Stomach (tissue), 9 donors: Measurements from ENCODE around the gene AGAP2. TPM values are rescaled to one million over a fixed set of nuclear protein-coding genes. Genes with fewer than 3 reads are reported as not detected.

ENCODE experiments used
- DNase-seq, 2 donors: peaks; one replicate each; pipeline versions ENCODE4 v3.0.0 to v3.0.0-alpha.2; 2013 to 2019
- H3K27ac ChIP-seq, 5 donors: fragments of 200-600 bp in 4 of 5; sonication (generic) in 4 of 5; one replicate each; pipeline ENCODE4 v1.5.1; 2013 to 2019; ENCODE audit warnings: mild to moderate bottlenecking in 1 of 5, moderate library complexity in 1 of 5
- H3K27me3 ChIP-seq, 3 donors: fragments of 200-600 bp; sonication (generic); one replicate each; pipeline ENCODE4 v1.5.1; 2017 to 2019; ENCODE audit warnings: mixed run types in 1 of 3
- H3K36me3 ChIP-seq, 4 donors: fragments of 200-600 bp; sonication (generic); 1 replicate in 3 of 4; 2 replicates in 1 of 4; pipeline ENCODE4 v1.5.1; 2016 to 2019
- H3K4me1 ChIP-seq, 4 donors: fragments of 200-600 bp; sonication (generic); one replicate each; pipeline ENCODE4 v1.5.1; 2016 to 2019
- H3K4me3 ChIP-seq, 4 donors: fragments of 200-600 bp; sonication (generic) in 3 of 4; one replicate each; pipeline ENCODE4 v1.5.1; 2016 to 2019; ENCODE audit warnings: mild to moderate bottlenecking in 1 of 4
- H3K9me3 ChIP-seq, 4 donors: fragments of 200-600 bp; sonication (generic); one replicate each; pipeline ENCODE4 v1.5.1; 2016 to 2019
- CTCF ChIP-seq, 7 experiments: fragments of 450-650 bp in 4 of 7; fragments of 200-600 bp in 3 of 7; sonication (generic) in 3 of 7; IDR thresholded peaks; one replicate each; pipeline ENCODE4 v1.5.1; 2016 to 2019; ENCODE audit warnings: antibody characterized with exemption in 7 of 7, control low read depth in 2 of 7, mild to moderate bottlenecking in 1 of 7
- EP300 ChIP-seq: sonication (generic); formaldehyde crosslinking; IDR thresholded peaks from one replicate; pipeline ENCODE4 v1.6.1; 2017; ENCODE audit warnings: antibody characterized with exemption
- POLR2A ChIP-seq, 4 donors: fragments of 450-650 bp; IDR thresholded peaks; one replicate each; pipeline ENCODE4 v1.6.1; 2016; ENCODE audit warnings: antibody characterized with exemption in 4 of 4, control low read depth in 2 of 4, mild to moderate bottlenecking in 1 of 4, moderate library complexity in 1 of 4
- POLR2AphosphoS5 ChIP-seq, 3 donors: sonication (generic); formaldehyde crosslinking; IDR thresholded peaks; one replicate each; pipeline ENCODE4 v1.6.1; 2016; ENCODE audit warnings: antibody characterized with exemption in 3 of 3
- WGBS, 5 donors: extraction: QIAGEN DNeasy Blood & Tissue Kit in 3 of 5; methylation state at CpG; one replicate each; pipeline versions ENCODE4 v1.1.5 to v1.1.7; 2013 to 2018; 5-methylcytosine and 5-hydroxymethylcytosine counted together
- intact Hi-C: fragments of 100-400 bp; cut with DNase I; formaldehyde crosslinking; loops from one replicate; pipeline ENCODE4 v1.15.1; 2023; ENCODE audit warnings: low total_unique reads
- polyA plus RNA-seq, 3 donors: library from polyadenylated mRNA; stranded (reverse); fragments of 200-250 nt; gene quantifications; one replicate each; pipeline ENCODE4 v1.2.3, GENCODE V29; 2013
- total RNA-seq, 5 donors: library from RNA; depleted of rRNA; stranded (reverse); fragments of >200 nt; gene quantifications; one replicate each; pipeline versions ENCODE4 v1.1.0 to v1.2.3, GENCODE V29; 2014 to 2016
- donor health status: healthy with polysubstance abuse.
- donor health status: Bipolar disorder and iron deficiency.
- donor health status: healthy.

AGAP2 gene
- total and polyA plus RNA-seq, 8 donors: under 0.01 to 5.7 (median 0.68) TPM; not detected in 1

GRCh38 chr12:57765003-57765697, 26.6 kb upstream of the AGAP2 start:
- intact Hi-C loops: no loop called here
- WGBS, 5 donors: 0 to 6% (median 1%) methylated on average over 3 to 60 of the region's 60 CpGs
- peak in 2 of 7 experiments; percentile 16 to 19 for TF ChIP-seq CTCF (IDR thresholded peaks at IDR 0.05)
- TF ChIP-seq EP300: no peak

GRCh38 chr12:57764662-57765002, 26.1 kb upstream of the AGAP2 start:
- TF ChIP-seq POLR2AphosphoS5 (IDR thresholded peaks at IDR 0.05) (no peak), CTCF (IDR thresholded peaks at IDR 0.05) (no peak), EP300 (no peak)
- Histone ChIP-seq H3K27me3 (peaks cover 10 to 72% (median 39%) of the 10 kb centered on the region in 3 donors), H3K36me3 (peaks cover 0 to 17% (median 15%) of the 10 kb centered on the region in 4 donors), H3K9me3 (no peaks in the 10 kb centered on the region), H3K4me1 (peaks cover 28 to 35% (median 32%) of the 10 kb centered on the region in 4 donors), H3K27ac (no peak overlapping the region), H3K4me3 (peak overlapping the region; percentile 42 to 65 (median 45))
- DNase-seq: peak in 1 of 2 donors; percentile 55
- 11 to 19% (median 16%) methylated on average over 12 to 17 of the region's 17 CpGs for WGBS, 5 donors
- intact Hi-C loops: no loop called here

More at GRCh38 chr12:57765003-57765697, 26.6 kb upstream of the AGAP2 start:
- peak overlapping the region; percentile 42 to 65 (median 45) for H3K4me3 ChIP-seq
- H3K4me1 ChIP-seq: peaks cover 28 to 35% (median 32%) of the 10 kb centered on the region in 4 donors
- no peak overlapping the region for H3K27ac ChIP-seq
- peaks cover 0 to 22% (median 20%) of the 10 kb centered on the region in 4 donors for H3K36me3 ChIP-seq
- peaks cover 10 to 72% (median 39%) of the 10 kb centered on the region in 3 donors for H3K27me3 ChIP-seq
- DNase-seq: peak; percentile 45 to 70
- H3K9me3 ChIP-seq: no peaks in the 10 kb centered on the region

- Histone ChIP-seq H3K27me3 (peaks cover 10 to 72% (median 39%) of the 10 kb centered on the region in 3 donors), H3K27ac (no peak overlapping the region), H3K36me3 (peaks cover 3 to 14% (median 11%) of the 10 kb centered on the region in 4 donors), H3K9me3 (no peaks in the 10 kb centered on the region), H3K4me3 (peak overlapping the region in 2 of 4 donors; percentile 42 to 65), H3K4me1 (peaks cover 28 to 35% (median 32%) of the 10 kb centered on the region in 4 donors)
- WGBS, 5 donors: 77 to 89% (median 85%) methylated on average over 4 to 6 of the region's 6 CpGs
- TF ChIP-seq POLR2AphosphoS5 (IDR thresholded peaks at IDR 0.05): no peak
- TF ChIP-seq POLR2A (IDR thresholded peaks at IDR 0.05): no peak
- no peak for TF ChIP-seq EP300
- TF ChIP-seq CTCF (IDR thresholded peaks at IDR 0.05): no peak
- intact Hi-C loops: no loop called here
- no peak for DNase-seq
Observed at GRCh38 chr12:57763881-57764661, 25.5 kb upstream of the AGAP2 start.

- WGBS, 5 donors: 89 to 96% (median 92%) methylated on average over 2 of the region's 2 CpGs
Observed at GRCh38 chr12:57762463-57762862, 23.9 kb upstream of the AGAP2 start.

More at GRCh38 chr12:57762463-57762862, 23.9 kb upstream of the AGAP2 start:
- no peak for DNase-seq
- Histone ChIP-seq H3K36me3 (peaks cover 7 to 19% (median 18%) of the 10 kb centered on the region in 4 donors), H3K9me3 (no peaks in the 10 kb centered on the region), H3K27me3 (peaks cover 10 to 70% (median 36%) of the 10 kb centered on the region in 3 donors), H3K4me1 (peaks cover 28 to 35% (median 32%) of the 10 kb centered on the region in 4 donors), H3K27ac (no peak overlapping the region), H3K4me3 (no peak overlapping the region)
- TF ChIP-seq CTCF (IDR thresholded peaks at IDR 0.05): no peak
- no peak for TF ChIP-seq POLR2A (IDR thresholded peaks at IDR 0.05)
- TF ChIP-seq EP300: no peak
- TF ChIP-seq POLR2AphosphoS5 (IDR thresholded peaks at IDR 0.05): no peak
- intact Hi-C loops: no loop called here
